ENCODE measurements around the gene ZMYND8. TPM values are rescaled to one million over a fixed set of nuclear protein-coding genes. Genes with fewer than 3 reads are reported as not detected.
"Not testable (repeated sequence)": the region's sequence is repeated elsewhere in the genome, so short reads cannot be mapped to it uniquely, and the experiment has no call there.

ZMYND8 gene
- total RNA-seq, 1 donor from 2014 or later = 37.9 TPM

GRCh38 chr20:47309806-47310426 is 46.6 kb downstream of the ZMYND8 start:
- no peak for TF ChIP-seq CTCF (IDR thresholded peaks at IDR 0.05; ENCODE audit: borderline replicate concordance)
- H3K27me3 ChIP-seq (ENCODE audit: low read depth) = no peaks in the 10 kb centered on the region
- H3K4me3 ChIP-seq = no peak overlapping the region
- peak overlapping the region; percentile 98 for H3K27ac ChIP-seq (replicated peaks)
- peaks cover 62% of the 10 kb centered on the region for H3K4me1 ChIP-seq
- no peaks in the 10 kb centered on the region for H3K9me3 ChIP-seq (replicated peaks)
- no peak for DNase-seq
- intact Hi-C loops (cut with micrococcal nuclease) = no loop called here
- peaks cover 56% of the 10 kb centered on the region for H3K36me3 ChIP-seq

- H3K27ac ChIP-seq (replicated peaks) = peak overlapping the region; percentile 98
- H3K4me1 ChIP-seq = peaks cover 62% of the 10 kb centered on the region
- no peak for DNase-seq
- no peak overlapping the region for H3K4me3 ChIP-seq
- H3K36me3 ChIP-seq = peaks cover 58% of the 10 kb centered on the region
- no peaks in the 10 kb centered on the region for H3K27me3 ChIP-seq (ENCODE audit: low read depth)
- H3K9me3 ChIP-seq (replicated peaks) = no peaks in the 10 kb centered on the region
- no peak for TF ChIP-seq CTCF (IDR thresholded peaks at IDR 0.05; ENCODE audit: borderline replicate concordance)
- intact Hi-C loops (cut with micrococcal nuclease) = no loop called here
Observed at GRCh38 chr20:47309394-47309793, 47.1 kb downstream of the ZMYND8 start.

GRCh38 chr20:47307569-47307968 is 48.9 kb downstream of the ZMYND8 start:
- DNase-seq; H3K27me3 ChIP-seq (ENCODE audit: low read depth); H3K4me3 ChIP-seq; H3K9me3 ChIP-seq (replicated peaks); intact Hi-C loops (cut with micrococcal nuclease); H3K27ac ChIP-seq (replicated peaks): not testable (repeated sequence)
- Histone ChIP-seq H3K4me1 (peaks cover 69% of the 10 kb centered on the region), H3K36me3 (peaks cover 58% of the 10 kb centered on the region)

- Histone ChIP-seq H3K36me3 (peaks cover 56% of the 10 kb centered on the region), H3K4me3 (no peak overlapping the region), H3K27me3 (ENCODE audit: low read depth) (no peaks in the 10 kb centered on the region), H3K4me1 (peaks cover 63% of the 10 kb centered on the region), H3K27ac (replicated peaks) (peak overlapping the region; percentile 27), H3K9me3 (replicated peaks) (no peaks in the 10 kb centered on the region)
- DNase-seq = no peak
- intact Hi-C loops (cut with micrococcal nuclease) = no loop called here
- TF ChIP-seq CTCF (IDR thresholded peaks at IDR 0.05; ENCODE audit: borderline replicate concordance) = no peak
Observed at GRCh38 chr20:47306755-47307370, 49.6 kb downstream of the ZMYND8 start.

GRCh38 chr20:47306095-47306494 is 50.4 kb downstream of the ZMYND8 start:
- intact Hi-C loops (cut with micrococcal nuclease) = no loop called here
- Histone ChIP-seq H3K27ac (replicated peaks) (peak overlapping the region; percentile 27), H3K4me3 (no peak overlapping the region), H3K9me3 (replicated peaks) (no peaks in the 10 kb centered on the region), H3K4me1 (peaks cover 57% of the 10 kb centered on the region), H3K27me3 (ENCODE audit: low read depth) (no peaks in the 10 kb centered on the region), H3K36me3 (peaks cover 48% of the 10 kb centered on the region)
- no peak for TF ChIP-seq CTCF (IDR thresholded peaks at IDR 0.05; ENCODE audit: borderline replicate concordance)
- no peak for DNase-seq

GRCh38 chr20:47305667-47306066 is 50.8 kb downstream of the ZMYND8 start:
- peaks cover 52% of the 10 kb centered on the region for H3K4me1 ChIP-seq
- H3K36me3 ChIP-seq = peaks cover 48% of the 10 kb centered on the region
- H3K27me3 ChIP-seq (ENCODE audit: low read depth) = no peaks in the 10 kb centered on the region
- no peak overlapping the region for H3K4me3 ChIP-seq
- no peak for TF ChIP-seq CTCF (IDR thresholded peaks at IDR 0.05; ENCODE audit: borderline replicate concordance)
- no peak for DNase-seq
- no peak overlapping the region for H3K27ac ChIP-seq (replicated peaks)
- H3K9me3 ChIP-seq (replicated peaks) = no peaks in the 10 kb centered on the region
- intact Hi-C loops (cut with micrococcal nuclease) = no loop called here

Measured in left ventricle myocardium inferior (tissue), 1 donor.